GM15510 (cell line): ENCODE results near the gene LCK.

Experiments
- POLR2A ChIP-seq: IDR thresholded peaks from 3 replicates; pipeline ENCODE4 v1.6.1; 2011; ENCODE audit warnings: borderline replicate concordance; ENCODE audit not compliant: insufficient read length; ENCODE audit errors: extremely low read depth

The LCK gene

DNA sequence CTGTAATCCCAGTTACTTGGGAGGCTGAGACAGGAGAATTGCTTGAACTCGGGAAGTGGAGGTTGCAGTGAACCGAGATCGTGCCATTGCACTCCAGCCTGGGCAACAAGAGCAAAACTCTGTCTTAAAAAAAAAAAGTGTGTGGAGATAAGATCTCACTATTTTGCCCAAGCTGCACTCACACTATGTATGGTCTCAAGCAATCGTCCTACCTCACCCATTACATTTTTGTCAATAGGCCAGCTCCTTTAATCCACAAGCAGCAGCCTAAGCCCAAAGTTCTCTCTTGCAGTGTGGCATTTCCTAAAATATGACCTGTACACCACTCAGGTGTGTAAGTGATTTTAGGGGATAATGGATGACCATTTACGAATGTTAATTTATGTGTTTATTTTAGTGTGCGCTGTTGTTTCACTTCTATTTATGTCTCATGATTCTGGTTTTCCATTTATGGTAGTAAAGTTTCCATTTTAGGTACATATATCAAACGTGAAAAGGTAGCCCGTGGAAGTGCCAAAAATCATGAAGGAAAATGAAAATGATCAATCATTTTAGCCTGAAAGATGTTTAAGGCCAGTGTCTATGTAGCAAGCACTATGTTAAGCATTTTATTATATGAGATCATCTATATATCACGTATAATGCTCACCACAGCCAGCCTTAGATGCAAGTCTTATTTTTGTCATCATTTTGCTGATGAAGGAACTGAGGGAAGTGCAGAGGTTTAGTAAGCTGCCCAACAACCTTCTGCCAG, 5.6 kb downstream of the LCK start:
- no peak for TF ChIP-seq POLR2A

DNA sequence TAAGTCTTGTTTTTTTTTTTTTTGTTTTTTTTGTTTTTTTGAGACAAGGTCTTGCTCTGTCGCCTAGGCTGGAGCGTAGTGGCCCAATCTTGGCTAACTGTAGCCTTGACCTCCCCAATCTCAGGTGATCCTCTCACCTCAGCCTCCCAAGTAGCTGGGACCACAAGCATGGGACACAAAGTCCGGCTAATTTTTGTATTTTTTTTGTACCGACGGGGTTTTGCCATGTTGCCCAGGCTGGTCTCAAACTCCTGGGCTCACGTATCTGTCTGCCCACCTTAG, 6.1 kb downstream of the LCK start:
- no peak for TF ChIP-seq POLR2A

DNA sequence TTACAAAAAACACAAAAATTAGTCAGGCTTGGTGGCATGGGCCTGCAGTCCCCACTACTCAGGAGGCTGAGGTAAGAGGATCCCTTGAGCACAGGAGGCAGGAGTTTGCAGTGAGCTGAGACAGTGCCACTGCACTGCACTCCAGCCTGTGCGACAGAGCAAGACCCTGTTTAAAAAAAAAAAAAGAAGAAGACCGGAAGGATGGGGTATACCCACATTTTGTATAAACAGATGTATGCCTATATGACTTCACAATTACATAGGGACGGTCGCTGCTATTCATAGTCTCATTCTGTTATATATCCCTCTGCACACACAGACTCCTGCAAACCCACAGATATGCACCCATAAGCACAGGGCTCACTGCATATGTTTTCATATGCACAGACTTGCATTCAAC, 12.7 kb downstream of the LCK start:
- no peak for TF ChIP-seq POLR2A

DNA sequence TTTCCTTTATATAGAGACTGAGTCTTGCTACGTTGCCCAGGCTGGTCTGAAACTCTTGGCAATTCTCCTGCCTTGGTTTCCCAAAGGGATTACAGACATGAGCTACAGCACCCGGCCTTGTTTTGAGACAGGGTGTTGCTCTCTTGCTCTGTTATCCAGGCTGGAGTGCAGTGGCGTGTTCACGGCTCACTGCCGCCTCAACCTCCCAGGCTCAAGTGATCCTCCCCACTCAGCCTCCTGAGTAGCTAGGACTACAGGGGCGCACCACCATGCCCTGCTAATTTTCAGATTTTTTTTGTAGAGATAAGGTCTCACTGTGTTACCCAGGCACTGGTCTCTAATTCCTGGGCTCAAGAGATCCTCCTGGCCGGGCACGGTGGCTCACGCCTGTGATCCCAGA, 14.8 kb downstream of the LCK start:
- no peak for TF ChIP-seq POLR2A

- TF ChIP-seq POLR2A = no peak
These were observed 16.0 kb downstream of the LCK start for GRCh38 chr1:32266921-32267591.

GRCh38 chr1:32269744-32270143, 18.7 kb downstream of the LCK start:
- TF ChIP-seq POLR2A = no peak

GRCh38 chr1:32272557-32273390, 21.7 kb downstream of the LCK start:
- no peak for TF ChIP-seq POLR2A

DNA sequence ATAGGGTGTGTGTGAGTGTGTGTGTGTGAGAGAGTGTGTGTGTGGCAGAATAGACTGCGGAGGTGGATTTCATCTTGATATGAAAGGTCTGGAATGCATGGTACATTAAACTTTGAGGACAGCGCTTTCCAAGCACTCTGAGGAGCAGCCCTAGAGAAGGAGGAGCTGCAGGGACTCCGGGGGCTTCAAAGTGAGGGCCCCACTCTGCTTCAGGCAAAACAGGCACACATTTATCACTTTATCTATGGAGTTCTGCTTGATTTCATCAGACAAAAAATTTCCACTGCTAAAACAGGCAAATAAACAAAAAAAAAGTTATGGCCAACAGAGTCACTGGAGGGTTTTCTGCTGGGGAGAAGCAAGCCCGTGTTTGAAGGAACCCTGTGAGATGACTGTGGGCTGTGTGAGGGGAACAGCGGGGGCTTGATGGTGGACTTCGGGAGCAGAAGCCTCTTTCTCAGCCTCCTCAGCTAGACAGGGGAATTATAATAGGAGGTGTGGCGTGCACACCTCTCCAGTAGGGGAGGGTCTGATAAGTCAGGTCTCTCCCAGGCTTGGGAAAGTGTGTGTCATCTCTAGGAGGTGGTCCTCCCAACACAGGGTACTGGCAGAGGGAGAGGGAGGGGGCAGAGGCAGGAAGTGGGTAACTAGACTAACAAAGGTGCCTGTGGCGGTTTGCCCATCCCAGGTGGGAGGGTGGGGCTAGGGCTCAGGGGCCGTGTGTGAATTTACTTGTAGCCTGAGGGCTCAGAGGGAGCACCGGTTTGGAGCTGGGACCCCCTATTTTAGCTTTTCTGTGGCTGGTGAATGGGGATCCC, 22.5 kb downstream of the LCK start:
- TF ChIP-seq POLR2A = no peak

- TF ChIP-seq POLR2A = no peak
These were observed 23.7 kb downstream of the LCK start for GRCh38 chr1:32274646-32275340.

DNA sequence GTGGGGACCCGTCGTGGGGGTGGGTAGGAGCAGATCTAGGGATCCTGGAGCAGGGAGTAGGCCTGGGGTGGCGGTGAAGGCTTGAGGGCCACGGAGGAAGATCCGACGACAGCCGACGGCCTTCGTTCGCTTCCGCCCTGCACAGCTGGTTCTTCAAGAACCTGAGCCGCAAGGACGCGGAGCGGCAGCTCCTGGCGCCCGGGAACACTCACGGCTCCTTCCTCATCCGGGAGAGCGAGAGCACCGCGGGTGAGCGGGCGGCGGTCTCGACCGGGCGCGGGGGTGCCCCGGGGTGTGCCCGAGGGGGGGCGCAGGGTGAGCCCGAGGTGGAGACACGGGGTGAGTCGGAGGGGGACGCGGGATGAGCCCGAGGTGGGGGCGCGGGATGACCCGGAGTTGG, 24.4 kb downstream of the LCK start:
- no peak for TF ChIP-seq POLR2A

GRCh38 chr1:32276032-32276782, 25.1 kb downstream of the LCK start:
- no peak for TF ChIP-seq POLR2A

DNA sequence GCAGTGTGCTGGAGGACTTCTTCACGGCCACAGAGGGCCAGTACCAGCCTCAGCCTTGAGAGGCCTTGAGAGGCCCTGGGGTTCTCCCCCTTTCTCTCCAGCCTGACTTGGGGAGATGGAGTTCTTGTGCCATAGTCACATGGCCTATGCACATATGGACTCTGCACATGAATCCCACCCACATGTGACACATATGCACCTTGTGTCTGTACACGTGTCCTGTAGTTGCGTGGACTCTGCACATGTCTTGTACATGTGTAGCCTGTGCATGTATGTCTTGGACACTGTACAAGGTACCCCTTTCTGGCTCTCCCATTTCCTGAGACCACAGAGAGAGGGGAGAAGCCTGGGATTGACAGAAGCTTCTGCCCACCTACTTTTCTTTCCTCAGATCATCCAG, 34.6 kb downstream of the LCK start:
- TF ChIP-seq POLR2A = no peak

DNA sequence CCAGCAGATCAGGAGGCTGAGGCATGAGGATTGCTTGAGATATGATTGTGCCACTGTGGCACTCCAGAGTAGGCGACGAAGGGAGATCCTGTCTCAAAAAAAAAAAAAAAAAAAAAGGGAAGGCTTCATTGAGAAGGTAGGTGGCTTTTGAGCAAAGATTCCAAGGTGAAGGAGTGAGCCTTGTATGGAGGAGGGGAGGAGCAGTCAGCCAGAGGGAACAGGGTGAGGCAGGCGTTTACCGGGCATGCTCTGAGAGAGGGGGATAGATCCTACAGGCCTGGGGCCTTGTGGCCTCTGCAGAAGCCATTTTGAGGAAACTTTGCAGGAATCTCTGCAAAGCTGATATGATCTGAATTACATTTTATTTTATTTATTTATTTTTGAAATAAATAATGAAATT, 35.7 kb downstream of the LCK start:
- no peak for TF ChIP-seq POLR2A

GRCh38 chr1:32289256-32289655, 38.2 kb downstream of the LCK start:
- no peak for TF ChIP-seq POLR2A
